Endothelial cell (in vitro differentiated cells): ENCODE results near the gene RASD2. TPM values are rescaled to one million over a fixed set of nuclear protein-coding genes. Genes with fewer than 3 reads are reported as not detected.

Source experiments
- DNase-seq: peaks from one replicate; pipeline ENCODE4 v3.0.0; 2021; ENCODE audit warnings: low spot score
- H3K27ac Mint-ChIP-seq: one replicate; pipeline ENCODE4 v1.8.0; 2021; ENCODE audit warnings: mixed read lengths, inconsistent platforms; ENCODE audit not compliant: unreplicated experiment
- H3K27me3 Mint-ChIP-seq: one replicate; pipeline ENCODE4 v1.8.0; 2021; ENCODE audit warnings: mild to moderate bottlenecking, moderate library complexity, mixed read lengths, inconsistent platforms; ENCODE audit not compliant: unreplicated experiment
- H3K36me3 Mint-ChIP-seq: one replicate; pipeline ENCODE4 v1.8.0; 2021; ENCODE audit warnings: mild to moderate bottlenecking, low read depth, mixed read lengths, inconsistent platforms; ENCODE audit not compliant: unreplicated experiment
- H3K4me1 Mint-ChIP-seq: one replicate; pipeline ENCODE4 v1.8.0; 2021; ENCODE audit warnings: mild to moderate bottlenecking, mixed read lengths, inconsistent platforms; ENCODE audit not compliant: unreplicated experiment
- H3K4me3 Mint-ChIP-seq: one replicate; pipeline ENCODE4 v1.8.0; 2021; ENCODE audit warnings: mild to moderate bottlenecking, mixed read lengths, inconsistent platforms; ENCODE audit not compliant: unreplicated experiment
- H3K9me3 Mint-ChIP-seq: one replicate; pipeline ENCODE4 v1.8.0; 2021; ENCODE audit warnings: mixed read lengths, inconsistent platforms; ENCODE audit not compliant: unreplicated experiment
- total RNA-seq: library from RNA; stranded (reverse); fragmentation: NEBNext Ultra II Directional; extraction: Animal tissue kit (Norgen Biotek cat#: 25700); gene quantifications from one replicate; pipeline ENCODE4 v1.2.1, GENCODE V29; 2021; ENCODE audit not compliant: unreplicated experiment
- TF ChIP-seq, protein P1 (sequence below): fragments of 200-600 bp; sonication (generic); IDR thresholded peaks from one replicate; pipeline ENCODE4 v1.5.0; 2021; ENCODE audit warnings: antibody characterized with exemption; ENCODE audit not compliant: unreplicated experiment

The RASD2 gene
- total RNA-seq, 1 donor from 2014 or later, result not detected

GRCh38 chr22:35544827-35545226 is 4.2 kb downstream of the RASD2 start:
- H3K27ac Mint-ChIP-seq, result no peak overlapping the region

GRCh38 chr22:35546886-35547285 is 6.3 kb downstream of the RASD2 start:
- H3K27me3 Mint-ChIP-seq, result peaks cover 3% of the 10 kb centered on the region

More at GRCh38 chr22:35544827-35545226, 4.2 kb downstream of the RASD2 start:
- TF ChIP-seq, protein P1, sequence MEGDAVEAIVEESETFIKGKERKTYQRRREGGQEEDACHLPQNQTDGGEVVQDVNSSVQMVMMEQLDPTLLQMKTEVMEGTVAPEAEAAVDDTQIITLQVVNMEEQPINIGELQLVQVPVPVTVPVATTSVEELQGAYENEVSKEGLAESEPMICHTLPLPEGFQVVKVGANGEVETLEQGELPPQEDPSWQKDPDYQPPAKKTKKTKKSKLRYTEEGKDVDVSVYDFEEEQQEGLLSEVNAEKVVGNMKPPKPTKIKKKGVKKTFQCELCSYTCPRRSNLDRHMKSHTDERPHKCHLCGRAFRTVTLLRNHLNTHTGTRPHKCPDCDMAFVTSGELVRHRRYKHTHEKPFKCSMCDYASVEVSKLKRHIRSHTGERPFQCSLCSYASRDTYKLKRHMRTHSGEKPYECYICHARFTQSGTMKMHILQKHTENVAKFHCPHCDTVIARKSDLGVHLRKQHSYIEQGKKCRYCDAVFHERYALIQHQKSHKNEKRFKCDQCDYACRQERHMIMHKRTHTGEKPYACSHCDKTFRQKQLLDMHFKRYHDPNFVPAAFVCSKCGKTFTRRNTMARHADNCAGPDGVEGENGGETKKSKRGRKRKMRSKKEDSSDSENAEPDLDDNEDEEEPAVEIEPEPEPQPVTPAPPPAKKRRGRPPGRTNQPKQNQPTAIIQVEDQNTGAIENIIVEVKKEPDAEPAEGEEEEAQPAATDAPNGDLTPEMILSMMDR, result no peak
- Mint-ChIP-seq H3K27me3 (peaks cover 7% of the 10 kb centered on the region), H3K36me3 (no peaks in the 10 kb centered on the region), H3K4me1 (peaks cover 4% of the 10 kb centered on the region), H3K4me3 (no peak overlapping the region), H3K9me3 (no peaks in the 10 kb centered on the region)
- no peak for DNase-seq

DNA sequence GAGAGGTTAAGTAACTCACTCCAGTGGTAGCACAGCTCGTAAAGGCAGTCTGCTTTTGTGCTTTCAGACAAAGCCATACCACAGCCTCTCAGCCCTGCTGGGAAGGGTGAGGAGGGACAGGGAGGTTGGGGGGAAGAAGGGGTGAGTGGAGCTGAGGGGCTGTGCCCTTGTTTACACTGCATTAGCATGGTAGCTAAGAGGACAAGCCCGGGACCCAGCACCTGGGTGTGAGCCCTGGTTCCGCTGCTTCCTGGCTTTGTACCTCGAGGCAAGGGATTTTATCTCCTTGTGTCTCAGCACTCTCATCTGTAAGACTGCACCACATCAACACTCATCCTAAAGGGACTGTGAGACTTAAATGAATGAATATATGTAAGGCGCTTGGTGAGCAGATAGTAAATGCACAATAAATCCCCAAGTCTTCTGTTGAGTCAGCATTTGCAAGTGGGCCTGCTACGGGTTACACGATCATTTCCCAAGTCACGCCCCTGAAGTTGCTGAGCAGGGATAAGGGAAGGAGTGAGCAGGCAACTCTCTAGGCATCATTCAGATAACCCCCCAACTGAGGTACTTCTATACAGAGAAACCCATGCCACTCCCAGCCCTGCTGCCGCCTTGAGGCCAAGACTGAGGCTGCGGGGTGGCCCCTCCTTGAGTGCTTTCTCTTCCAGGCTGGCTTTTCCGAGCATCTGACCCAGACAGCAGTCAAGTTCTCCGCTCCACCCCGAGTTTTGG is 7.5 kb downstream of the RASD2 start:
- H3K27ac Mint-ChIP-seq, result no peak overlapping the region
- H3K4me3 Mint-ChIP-seq, result no peak overlapping the region
- TF ChIP-seq, protein P1, result no peak

More at GRCh38 chr22:35546886-35547285, 6.3 kb downstream of the RASD2 start:
- Mint-ChIP-seq H3K36me3 (no peaks in the 10 kb centered on the region), H3K4me3 (no peak overlapping the region), H3K9me3 (no peaks in the 10 kb centered on the region), H3K27ac (no peak overlapping the region), H3K4me1 (no peaks in the 10 kb centered on the region)
- TF ChIP-seq, protein P1, result no peak
- DNase-seq, result no peak

DNA sequence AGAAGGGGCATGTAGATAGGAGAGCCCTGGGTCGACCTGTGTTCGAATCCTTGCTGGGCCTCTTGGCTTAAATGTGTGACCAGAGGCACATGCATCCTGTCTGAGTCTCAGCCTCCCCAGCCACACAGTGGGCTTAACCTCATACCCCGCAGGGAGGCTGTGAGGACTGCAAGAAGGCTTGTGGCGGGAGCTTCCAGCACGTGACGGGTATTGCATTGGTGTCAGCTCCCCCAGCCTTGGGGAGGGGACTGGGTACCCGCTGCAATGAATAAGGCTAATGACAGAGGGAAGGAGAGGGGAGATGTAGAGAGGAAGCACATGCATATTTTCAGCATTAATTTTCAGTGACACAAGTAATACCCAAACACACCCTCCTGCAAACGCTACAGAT is 8.1 kb downstream of the RASD2 start:
- Mint-ChIP-seq H3K4me3 (no peak overlapping the region), H3K4me1 (no peaks in the 10 kb centered on the region), H3K36me3 (no peaks in the 10 kb centered on the region), H3K27me3 (peaks cover 3% of the 10 kb centered on the region), H3K27ac (no peak overlapping the region), H3K9me3 (no peaks in the 10 kb centered on the region)
- DNase-seq, result no peak
- TF ChIP-seq, protein P1, result no peak

More for the DNA sequence above, 7.5 kb downstream of the RASD2 start:
- H3K36me3 Mint-ChIP-seq, result no peaks in the 10 kb centered on the region
- H3K27me3 Mint-ChIP-seq, result peaks cover 5% of the 10 kb centered on the region
- H3K9me3 Mint-ChIP-seq, result no peaks in the 10 kb centered on the region
- no peak for DNase-seq
- no peaks in the 10 kb centered on the region for H3K4me1 Mint-ChIP-seq

GRCh38 chr22:35549328-35549727 is 8.7 kb downstream of the RASD2 start:
- Mint-ChIP-seq H3K4me1 (no peaks in the 10 kb centered on the region), H3K36me3 (no peaks in the 10 kb centered on the region), H3K9me3 (no peaks in the 10 kb centered on the region), H3K27me3 (peaks cover 3% of the 10 kb centered on the region), H3K27ac (no peak overlapping the region), H3K4me3 (no peak overlapping the region)
- TF ChIP-seq, protein P1, result no peak
- no peak for DNase-seq
